ENCODE data around the gene MOB3A.
A peak's percentile ranks its signal among the peaks of the same experiment; 100 is the strongest.
"Not testable (repeated sequence)": the region's sequence is repeated elsewhere in the genome, so short reads cannot be mapped to it uniquely, and the experiment has no call there.

The MOB3A gene

DNA sequence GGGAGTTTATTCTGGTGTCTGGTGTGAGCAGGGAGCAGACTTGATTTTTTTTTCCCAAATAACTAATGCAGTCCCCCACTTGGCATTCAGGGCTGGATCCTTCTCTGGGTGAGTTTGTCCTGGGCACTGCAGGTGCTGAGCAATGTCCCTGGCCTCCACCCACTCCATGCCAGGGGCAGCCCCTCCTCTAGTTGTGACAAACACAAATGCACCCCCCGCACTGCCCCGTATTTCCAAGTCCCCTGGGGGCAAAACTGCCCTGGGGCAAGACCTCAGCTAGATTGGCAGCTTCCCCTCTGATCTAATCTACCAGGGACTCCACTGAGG is 6.4 kb downstream of the MOB3A start:
- Histone ChIP-seq H2AFZ (ENCODE audit: low read length) (no peak overlapping the region), H3K9me3 (replicated peaks; ENCODE audit: insufficient read depth, low read length) (no peaks in the 10 kb centered on the region), H4K20me1 (ENCODE audit: insufficient read depth, low read length) (no peaks in the 10 kb centered on the region), H3K4me2 (ENCODE audit: low read depth, low read length) (peak overlapping the region; percentile 86), H3F3A (ENCODE audit: insufficient read depth, low read length) (peaks cover 75% of the 10 kb centered on the region), H3K79me2 (ENCODE audit: low read length) (peaks cover 59% of the 10 kb centered on the region), H3K27ac (ENCODE audit: low read length) (peak overlapping the region; percentile 90), H3K36me3 (replicated peaks; ENCODE audit: insufficient read depth, low read length) (no peaks in the 10 kb centered on the region), H3K4me1 (ENCODE audit: low read length) (peaks cover 60% of the 10 kb centered on the region), H3K4me3 (ENCODE audit: low read length) (peak overlapping the region; percentile 28; the same call in 1 of the 2 replicates), H3K9me2 (replicated peaks; ENCODE audit: insufficient read depth, low read length) (no peaks in the 10 kb centered on the region), H3K9ac (ENCODE audit: low read length) (peak overlapping the region; percentile 80), H3K27me3 (replicated peaks; ENCODE audit: insufficient read depth, low read length) (no peaks in the 10 kb centered on the region)
- TF ChIP-seq, protein P1, sequence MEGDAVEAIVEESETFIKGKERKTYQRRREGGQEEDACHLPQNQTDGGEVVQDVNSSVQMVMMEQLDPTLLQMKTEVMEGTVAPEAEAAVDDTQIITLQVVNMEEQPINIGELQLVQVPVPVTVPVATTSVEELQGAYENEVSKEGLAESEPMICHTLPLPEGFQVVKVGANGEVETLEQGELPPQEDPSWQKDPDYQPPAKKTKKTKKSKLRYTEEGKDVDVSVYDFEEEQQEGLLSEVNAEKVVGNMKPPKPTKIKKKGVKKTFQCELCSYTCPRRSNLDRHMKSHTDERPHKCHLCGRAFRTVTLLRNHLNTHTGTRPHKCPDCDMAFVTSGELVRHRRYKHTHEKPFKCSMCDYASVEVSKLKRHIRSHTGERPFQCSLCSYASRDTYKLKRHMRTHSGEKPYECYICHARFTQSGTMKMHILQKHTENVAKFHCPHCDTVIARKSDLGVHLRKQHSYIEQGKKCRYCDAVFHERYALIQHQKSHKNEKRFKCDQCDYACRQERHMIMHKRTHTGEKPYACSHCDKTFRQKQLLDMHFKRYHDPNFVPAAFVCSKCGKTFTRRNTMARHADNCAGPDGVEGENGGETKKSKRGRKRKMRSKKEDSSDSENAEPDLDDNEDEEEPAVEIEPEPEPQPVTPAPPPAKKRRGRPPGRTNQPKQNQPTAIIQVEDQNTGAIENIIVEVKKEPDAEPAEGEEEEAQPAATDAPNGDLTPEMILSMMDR (IDR thresholded peaks at IDR 0.05; ENCODE audit: low read length) = no peak
- TF ChIP-seq EZH2phosphoT487 (IDR thresholded peaks at IDR 0.05; ENCODE audit: low read length) = no peak
- TF ChIP-seq EZH2 (optimal IDR thresholded peaks at IDR 0.05; ENCODE audit: low read depth, low read length) = no peak
- DNase-seq = no peak

DNA sequence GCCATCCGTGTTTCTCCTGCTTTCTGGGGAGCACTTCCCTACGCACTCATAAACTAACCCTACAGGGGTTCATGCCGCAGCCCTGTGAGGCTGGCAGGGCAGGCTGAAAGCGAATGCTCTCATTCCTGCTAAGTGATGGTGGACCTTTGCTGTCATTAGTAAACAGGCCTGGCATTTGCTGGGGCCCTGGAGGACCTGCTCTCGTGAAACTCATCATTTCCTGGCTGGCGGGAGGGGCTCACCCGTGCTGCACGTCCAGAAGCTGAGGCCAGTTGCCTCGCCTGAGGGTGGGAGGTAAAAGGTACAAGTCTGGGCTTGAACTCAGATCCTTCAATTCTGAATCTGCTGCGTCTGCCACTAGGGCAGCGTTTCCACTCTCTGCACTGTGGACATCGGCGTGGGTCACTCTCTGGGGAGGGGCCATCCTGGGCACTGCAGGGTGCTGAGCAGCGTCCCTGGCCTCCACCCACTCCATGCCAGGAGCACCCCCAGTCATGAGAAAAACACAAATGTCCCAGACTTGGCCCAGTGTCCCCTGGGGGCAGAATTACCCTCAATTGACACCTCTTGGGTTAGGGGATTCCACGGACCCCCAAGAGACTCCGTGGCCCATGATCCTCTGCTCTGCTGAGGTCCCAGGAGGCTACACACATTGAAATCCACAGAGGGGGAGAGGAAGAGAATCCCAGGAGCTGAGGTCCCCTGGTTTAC is 7.0 kb downstream of the MOB3A start:
- TF ChIP-seq, protein P1 (IDR thresholded peaks at IDR 0.05; ENCODE audit: low read length) = no peak
- no peak for TF ChIP-seq EZH2phosphoT487 (IDR thresholded peaks at IDR 0.05; ENCODE audit: low read length)
- no peak for TF ChIP-seq EZH2 (optimal IDR thresholded peaks at IDR 0.05; ENCODE audit: low read depth, low read length)
- H3K4me1 ChIP-seq (ENCODE audit: low read length) = peaks cover 56% of the 10 kb centered on the region
- H3K36me3 ChIP-seq (replicated peaks; ENCODE audit: insufficient read depth, low read length) = no peaks in the 10 kb centered on the region

DNA sequence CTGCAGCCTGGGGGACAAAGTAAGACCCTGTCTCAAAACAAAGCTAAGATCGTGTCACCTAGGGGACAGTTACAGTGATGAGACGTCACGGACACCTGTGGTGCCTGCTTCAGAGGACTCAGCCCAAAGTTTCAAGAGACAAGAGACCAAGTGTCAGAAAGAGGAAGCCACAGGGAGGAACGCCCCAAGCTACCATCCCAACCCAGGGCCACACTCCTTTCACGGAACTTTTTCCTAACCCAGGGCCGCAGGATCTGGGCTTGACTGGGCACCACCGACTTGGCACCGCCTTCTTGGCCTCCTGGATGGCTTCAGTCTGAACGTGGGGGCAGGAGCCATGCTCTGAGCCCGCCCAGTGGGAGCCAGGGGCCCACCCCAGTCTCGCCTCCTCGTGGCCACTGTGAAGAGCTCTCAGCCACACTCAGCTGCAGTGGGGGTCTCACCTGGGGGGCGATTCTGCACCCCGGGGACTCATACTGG is 8.5 kb downstream of the MOB3A start:
- Histone ChIP-seq H3K27me3 (replicated peaks; ENCODE audit: insufficient read depth, low read length) (no peaks in the 10 kb centered on the region), H3K4me2 (ENCODE audit: low read depth, low read length) (peak overlapping the region; percentile 72), H3K9ac (ENCODE audit: low read length) (peak overlapping the region; percentile 96), H3K9me3 (replicated peaks; ENCODE audit: insufficient read depth, low read length) (no peaks in the 10 kb centered on the region), H3K9me2 (replicated peaks; ENCODE audit: insufficient read depth, low read length) (no peaks in the 10 kb centered on the region), H3K36me3 (replicated peaks; ENCODE audit: insufficient read depth, low read length) (no peaks in the 10 kb centered on the region), H3K27ac (ENCODE audit: low read length) (peak overlapping the region; percentile 90), H3K4me1 (ENCODE audit: low read length) (peaks cover 50% of the 10 kb centered on the region), H3K4me3 (ENCODE audit: low read length) (no peak overlapping the region), H3K79me2 (ENCODE audit: low read length) (peaks cover 59% of the 10 kb centered on the region), H4K20me1 (ENCODE audit: insufficient read depth, low read length) (no peaks in the 10 kb centered on the region), H3F3A (ENCODE audit: insufficient read depth, low read length) (peaks cover 80% of the 10 kb centered on the region), H2AFZ (ENCODE audit: low read length) (peak overlapping the region; percentile 4; the same call in 1 of the 2 replicates)
- DNase-seq = peak; percentile 75
- TF ChIP-seq, protein P1 (IDR thresholded peaks at IDR 0.05; ENCODE audit: low read length) = peak; percentile 56
- TF ChIP-seq EZH2phosphoT487 (IDR thresholded peaks at IDR 0.05; ENCODE audit: low read length) = no peak

More for the DNA sequence above, 7.0 kb downstream of the MOB3A start:
- Histone ChIP-seq H3K9ac (ENCODE audit: low read length) (peak overlapping the region; percentile 80), H3K27me3 (replicated peaks; ENCODE audit: insufficient read depth, low read length) (no peaks in the 10 kb centered on the region), H3K79me2 (ENCODE audit: low read length) (peaks cover 59% of the 10 kb centered on the region), H4K20me1 (ENCODE audit: insufficient read depth, low read length) (no peaks in the 10 kb centered on the region), H3K9me2 (replicated peaks; ENCODE audit: insufficient read depth, low read length) (no peaks in the 10 kb centered on the region), H3F3A (ENCODE audit: insufficient read depth, low read length) (peaks cover 73% of the 10 kb centered on the region), H3K4me3 (ENCODE audit: low read length) (peak overlapping the region; percentile 28; the same call in 1 of the 2 replicates), H2AFZ (ENCODE audit: low read length) (no peak overlapping the region), H3K4me2 (ENCODE audit: low read depth, low read length) (peak overlapping the region; percentile 86), H3K9me3 (replicated peaks; ENCODE audit: insufficient read depth, low read length) (no peaks in the 10 kb centered on the region), H3K27ac (ENCODE audit: low read length) (peak overlapping the region; percentile 90)
- DNase-seq = peak; percentile 89

DNA sequence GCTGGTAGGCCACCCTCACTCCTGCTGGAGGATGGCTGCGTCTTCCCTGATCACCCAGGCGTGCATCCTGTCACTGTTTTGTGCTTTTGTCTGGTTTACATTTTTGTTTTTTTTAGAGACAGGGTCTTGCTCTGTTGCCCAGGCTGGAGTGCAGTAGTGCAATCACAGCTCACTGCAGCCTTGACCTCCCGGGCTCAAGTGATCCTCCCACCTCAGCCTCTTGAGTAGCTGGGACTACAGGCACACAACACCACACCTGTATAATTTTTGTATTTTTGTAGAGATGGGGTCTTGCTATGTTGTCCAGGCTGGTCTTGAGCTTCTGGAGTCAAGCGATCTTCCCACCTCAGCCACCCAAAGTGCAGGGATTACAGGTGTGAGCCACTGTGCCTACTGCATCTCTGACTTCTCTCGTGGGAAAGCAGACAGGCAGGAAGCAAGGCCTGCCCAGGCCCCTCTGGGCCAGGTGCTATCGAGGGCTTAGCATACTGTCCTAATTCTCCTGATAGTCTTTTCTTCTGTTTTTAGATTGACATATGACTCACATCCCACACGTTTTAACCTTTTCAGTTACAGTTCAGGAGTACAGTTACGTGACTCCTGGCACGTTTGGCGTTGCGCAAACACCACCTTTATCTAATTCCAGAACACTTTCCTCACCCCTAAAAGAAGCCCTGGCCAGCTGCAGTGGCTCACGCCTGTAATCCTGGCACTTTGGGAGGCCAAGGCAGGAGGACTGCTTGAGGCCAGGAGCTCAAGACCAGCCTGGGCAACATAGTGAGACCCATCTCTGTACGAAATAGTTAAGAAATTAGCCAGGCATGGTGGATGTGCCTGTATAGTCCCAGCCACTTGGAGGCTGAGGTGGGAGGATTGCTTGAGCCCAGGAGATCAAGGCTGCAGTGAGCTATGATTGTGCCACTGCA is 9.2 kb downstream of the MOB3A start:
- peak overlapping the region; percentile 90 for H3K27ac ChIP-seq (ENCODE audit: low read length)
- peak overlapping the region; percentile 72 for H3K4me2 ChIP-seq (ENCODE audit: low read depth, low read length)
- DNase-seq = peak; percentile 73

More for the DNA sequence above, 9.2 kb downstream of the MOB3A start:
- not testable (repeated sequence) for H3K4me3 ChIP-seq (ENCODE audit: low read length); H3K27me3 ChIP-seq (replicated peaks; ENCODE audit: insufficient read depth, low read length); H2AFZ ChIP-seq (ENCODE audit: low read length); H3K36me3 ChIP-seq (replicated peaks; ENCODE audit: insufficient read depth, low read length); H3K9me2 ChIP-seq (replicated peaks; ENCODE audit: insufficient read depth, low read length); H3K9me3 ChIP-seq (replicated peaks; ENCODE audit: insufficient read depth, low read length); H4K20me1 ChIP-seq (ENCODE audit: insufficient read depth, low read length)
- H3K79me2 ChIP-seq (ENCODE audit: low read length) = peaks cover 59% of the 10 kb centered on the region
- H3F3A ChIP-seq (ENCODE audit: insufficient read depth, low read length) = peaks cover 84% of the 10 kb centered on the region
- peaks cover 53% of the 10 kb centered on the region for H3K4me1 ChIP-seq (ENCODE audit: low read length)
- peak overlapping the region; percentile 96 for H3K9ac ChIP-seq (ENCODE audit: low read length)
